GM19351 (cell line): ENCODE results near the gene RBM26.
A peak's percentile ranks its signal among the peaks of the same experiment; 100 is the strongest.

Experiments
- ATAC-seq: cut with Tn5 transposase; IDR thresholded peaks from one replicate; pipeline ENCODE4 v1.9.1; 2021; ENCODE audit warnings: mild to moderate bottlenecking, moderate library complexity; ENCODE audit not compliant: unreplicated experiment

Gene RBM26

DNA sequence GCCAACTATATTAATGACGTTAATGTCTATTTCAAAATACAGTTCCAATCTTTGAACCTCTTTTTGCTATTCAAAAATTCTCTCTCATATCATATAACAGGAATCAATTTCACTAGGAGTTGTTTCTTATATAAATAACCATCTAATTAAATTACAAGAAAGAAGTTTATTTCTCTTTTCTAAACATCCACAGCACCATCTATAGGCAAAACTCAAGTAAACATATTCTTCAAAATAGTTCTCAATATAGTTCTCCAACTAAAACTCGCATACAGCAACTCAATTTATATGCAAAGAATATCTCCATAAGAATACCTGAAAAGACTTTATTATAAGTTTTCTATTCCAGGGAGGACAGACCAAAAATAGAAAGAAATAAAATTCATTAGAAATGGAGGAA, 65.6 kb downstream of the RBM26 start:
- ATAC-seq, result no peak

DNA sequence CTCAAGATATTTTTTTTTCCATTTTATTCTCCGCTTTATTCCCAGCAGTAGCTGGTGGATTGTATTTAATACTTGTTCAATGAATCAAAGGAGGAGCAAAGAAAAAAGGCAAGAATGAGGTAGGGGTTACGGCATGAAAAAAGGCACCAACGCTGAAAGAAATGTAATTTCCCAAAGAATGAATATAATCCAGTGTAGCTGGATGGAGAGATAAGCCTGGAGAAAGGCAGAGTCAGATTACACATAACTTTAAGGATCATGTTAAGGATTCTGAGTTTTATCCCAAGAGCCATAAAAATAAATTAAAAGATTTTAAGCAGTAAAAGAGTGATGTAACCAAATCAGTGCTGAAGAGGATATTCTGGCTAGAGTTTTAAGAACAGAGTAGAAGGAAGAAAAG, 67.7 kb downstream of the RBM26 start:
- ATAC-seq, result no peak

DNA sequence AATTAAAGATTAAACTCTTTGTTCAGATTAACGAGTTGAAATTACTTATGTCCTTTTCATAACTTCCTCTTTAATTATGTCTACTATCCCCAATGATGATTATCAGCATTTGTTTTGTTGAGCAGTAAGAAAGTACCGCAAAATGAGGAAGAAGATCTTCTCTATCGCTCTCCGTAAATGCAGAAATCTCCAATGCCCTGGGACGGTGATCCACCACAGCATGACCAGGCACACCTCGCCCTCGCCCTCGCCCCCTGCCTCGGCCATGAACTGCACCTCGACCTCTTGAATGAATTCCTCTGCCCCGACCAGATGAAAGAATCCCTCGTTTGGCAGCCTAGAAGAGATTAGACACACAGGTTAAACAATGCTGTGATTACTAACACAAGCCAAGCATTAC, 69.1 kb downstream of the RBM26 start:
- no peak for ATAC-seq

GRCh38 chr13:79328510-79328909, 77.5 kb downstream of the RBM26 start:
- ATAC-seq, result no peak

- ATAC-seq, result no peak
These were observed 85.6 kb downstream of the RBM26 start for GRCh38 chr13:79320433-79320832.

DNA sequence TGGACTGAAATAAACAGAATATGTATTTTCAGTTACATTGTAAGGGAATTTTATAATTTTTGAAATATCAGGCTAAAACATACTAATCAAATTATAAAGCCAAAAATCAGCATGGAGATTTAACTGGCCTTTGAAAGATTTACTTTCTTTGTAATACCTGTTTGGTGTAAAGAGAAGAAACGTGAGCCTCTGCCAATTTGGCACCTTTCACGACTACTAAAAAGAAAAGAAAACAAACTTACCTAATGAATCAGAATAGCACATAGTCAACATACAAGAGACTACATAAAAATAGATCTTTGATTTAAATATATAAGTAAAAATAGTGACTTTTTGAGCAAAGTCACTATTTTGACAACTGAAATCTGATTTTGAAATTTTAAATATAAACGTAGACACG, 87.4 kb downstream of the RBM26 start:
- no peak for ATAC-seq

- no peak for ATAC-seq
These were observed 88.2 kb downstream of the RBM26 start for GRCh38 chr13:79317856-79318255.

- ATAC-seq, result no peak
These were observed 91.4 kb downstream of the RBM26 start for GRCh38 chr13:79314652-79315051.

DNA sequence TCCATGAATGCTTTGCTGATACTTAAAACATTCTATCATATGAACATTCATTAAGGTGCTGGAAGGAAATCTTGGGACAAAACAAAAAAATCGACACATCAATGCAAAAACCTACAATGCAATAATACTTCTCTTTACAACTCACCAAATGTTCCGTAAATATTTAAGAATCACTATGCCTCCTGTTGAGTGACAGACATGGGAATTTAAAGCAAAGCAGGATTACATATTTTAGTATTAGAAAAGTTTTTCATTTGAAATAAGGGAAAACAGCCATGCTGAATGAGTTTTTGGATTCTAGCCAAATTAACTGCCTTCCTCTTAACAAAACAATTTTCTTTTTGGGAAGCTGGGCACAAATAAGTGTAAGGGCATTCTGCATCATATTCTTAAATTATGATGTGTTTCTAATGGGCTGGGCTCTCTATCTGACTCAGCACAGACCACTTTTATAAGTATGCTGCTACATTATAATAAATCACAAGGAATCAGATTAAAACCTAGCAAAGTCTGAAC, 93.7 kb downstream of the RBM26 start:
- ATAC-seq, result no peak

DNA sequence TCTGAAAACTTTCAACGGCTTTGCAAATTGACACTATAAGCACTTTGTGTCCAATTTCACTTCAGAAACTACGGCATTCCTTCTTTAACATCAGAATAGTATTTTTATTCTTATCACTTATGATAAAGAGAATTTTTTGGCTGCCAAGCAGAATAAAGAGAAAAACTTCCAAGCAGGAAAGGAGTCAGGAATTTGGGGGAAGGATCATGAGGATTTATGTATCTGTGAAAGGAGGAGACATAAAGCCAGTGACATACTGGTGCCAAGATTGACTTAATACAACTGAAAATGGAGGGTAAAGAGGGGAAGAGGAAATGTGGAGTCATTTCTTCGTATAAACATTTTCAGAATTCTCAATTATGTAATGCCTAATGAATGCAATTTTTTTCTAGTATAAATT, 94.7 kb downstream of the RBM26 start:
- no peak for ATAC-seq

DNA sequence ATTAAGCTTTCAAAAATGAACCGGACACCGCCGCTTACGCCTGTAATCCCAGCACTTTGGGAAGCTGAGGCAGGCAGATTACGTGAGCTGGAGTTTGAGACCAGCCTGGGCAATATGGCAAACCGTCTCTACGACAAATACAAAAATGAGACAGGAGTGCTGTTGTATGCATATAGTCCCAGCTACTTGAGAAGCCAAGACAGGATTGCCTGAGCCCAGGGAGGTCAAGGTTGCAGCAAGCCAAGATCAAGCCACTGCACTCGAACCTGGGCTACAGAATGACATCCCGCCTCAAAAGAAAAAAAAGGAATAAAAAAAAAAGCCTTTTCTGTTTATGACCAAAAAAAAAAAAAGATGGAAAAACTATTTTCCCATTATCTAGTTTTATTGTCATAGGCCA, 96.4 kb downstream of the RBM26 start:
- ATAC-seq, result no peak

- ATAC-seq, result peak; percentile 74
These were observed 98.2 kb downstream of the RBM26 start for GRCh38 chr13:79307866-79308298.

DNA sequence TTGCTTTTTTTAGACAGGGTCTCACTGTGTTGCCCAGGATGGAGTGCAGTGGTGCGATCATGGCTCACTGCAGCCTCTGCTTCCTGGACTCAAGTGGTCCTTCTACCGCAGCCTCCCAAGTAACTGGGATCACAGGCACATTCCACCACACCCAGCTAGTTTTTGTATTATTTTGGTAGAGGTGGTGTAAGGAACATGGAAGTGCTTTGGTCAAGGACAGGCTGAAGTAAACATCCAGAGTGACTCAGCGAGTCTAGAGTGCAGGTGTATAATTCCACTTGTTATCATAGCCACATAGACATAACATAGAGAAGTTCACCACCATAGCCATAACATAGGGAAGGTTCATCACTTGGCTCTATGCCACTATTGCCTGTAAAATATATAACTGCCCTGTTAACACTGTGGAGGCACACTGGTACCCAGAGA, 98.6 kb downstream of the RBM26 start:
- ATAC-seq, result peak; percentile 38

DNA sequence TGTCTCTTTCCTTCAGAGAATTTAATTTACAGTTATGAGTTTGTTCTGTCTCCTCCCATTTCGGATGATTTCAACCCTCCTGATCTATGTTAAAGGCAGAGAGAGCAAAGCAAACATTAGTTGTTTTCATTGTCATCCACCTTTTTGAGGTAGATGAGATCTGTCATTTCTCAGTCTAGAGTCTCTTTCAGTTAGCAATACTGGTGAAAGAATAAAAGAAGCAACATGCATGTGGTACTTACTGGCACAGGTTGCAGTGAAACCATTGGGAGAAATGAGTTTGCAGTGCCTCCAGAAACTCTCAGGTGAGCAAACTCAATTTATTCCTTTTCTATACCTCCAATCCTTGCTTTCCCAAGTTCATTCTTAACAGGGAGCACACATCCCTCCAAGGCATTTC, 99.4 kb downstream of the RBM26 start:
- ATAC-seq, result no peak

GRCh38 chr13:79297128-79297527, 108.9 kb downstream of the RBM26 start:
- ATAC-seq, result peak; percentile 72

DNA sequence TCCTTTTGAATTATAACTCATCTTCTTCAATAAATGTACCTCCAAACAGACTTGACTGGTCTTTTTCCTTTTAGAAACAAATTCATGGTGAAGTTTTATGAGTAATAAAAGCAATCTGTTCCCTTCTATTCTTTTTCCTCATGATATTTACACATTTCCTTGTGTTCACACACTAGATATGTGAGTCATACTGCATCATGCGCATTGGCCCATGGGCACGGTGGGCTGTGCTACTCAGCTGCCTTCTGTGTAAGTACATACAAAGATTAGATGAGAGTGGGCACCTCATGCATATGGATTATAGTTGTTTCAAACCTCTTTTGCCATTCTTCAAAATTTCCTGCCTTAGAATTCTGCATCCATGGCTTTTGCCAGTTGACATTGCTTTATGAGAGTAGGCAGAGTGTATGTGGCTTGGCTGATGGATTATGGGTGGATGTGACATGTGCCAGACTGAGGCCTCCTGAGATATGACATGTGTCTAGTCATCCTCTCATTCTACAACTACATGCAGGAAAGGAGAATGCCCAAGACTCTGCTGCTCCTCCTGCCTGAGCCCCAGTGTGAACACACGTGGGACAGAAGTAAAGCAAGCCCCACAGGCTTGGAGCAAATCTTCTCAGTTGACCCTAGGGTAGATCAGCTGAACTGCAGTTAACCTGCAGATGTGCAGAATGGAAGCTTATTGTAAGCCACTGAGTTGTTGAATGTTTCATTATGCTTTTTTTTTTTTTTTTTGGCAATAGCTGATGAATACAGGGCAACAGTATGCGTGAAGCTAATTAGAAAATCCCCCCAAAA, 109.9 kb downstream of the RBM26 start:
- peak; percentile 37 for ATAC-seq

GRCh38 chr13:79290595-79291244, 115.3 kb downstream of the RBM26 start:
- ATAC-seq, result no peak

- ATAC-seq, result peak; percentile 64
These were observed 116.5 kb downstream of the RBM26 start for GRCh38 chr13:79289571-79289970.

GRCh38 chr13:79287939-79288795, 117.9 kb downstream of the RBM26 start:
- ATAC-seq, result no peak

DNA sequence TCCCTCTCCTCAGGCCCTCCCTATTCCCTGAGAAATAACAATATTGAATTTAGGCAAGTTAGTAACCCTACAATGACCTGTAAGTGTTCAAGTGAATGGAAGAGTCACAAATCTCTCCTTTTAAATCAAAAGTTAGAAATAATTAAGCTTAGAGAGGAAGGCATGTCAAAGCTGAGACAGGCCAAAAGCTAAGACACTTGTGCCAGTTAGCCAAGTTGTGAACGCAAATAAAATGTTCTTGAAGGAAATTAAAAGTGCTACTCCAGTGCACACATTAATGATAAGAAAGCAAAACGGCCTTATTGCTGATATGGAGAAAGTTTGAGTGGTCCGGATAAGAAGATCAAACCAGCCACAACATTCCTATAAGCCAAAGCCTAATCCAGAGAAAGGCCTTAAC, 120.9 kb downstream of the RBM26 start:
- no peak for ATAC-seq

- no peak for ATAC-seq
These were observed 122.3 kb downstream of the RBM26 start for GRCh38 chr13:79283742-79284141.
